K562 (cell line): ENCODE data around the gene PTP4A2. TPM values are rescaled to one million over a fixed set of nuclear protein-coding genes. Genes with fewer than 3 reads are reported as not detected.
A peak's percentile ranks its signal among the peaks of the same experiment; 100 is the strongest.

ENCODE experiments used
- ARID1B ChIP-seq: fragments of 450-650 bp; IDR thresholded peaks from 2 replicates; pipeline ENCODE4 v1.6.1; 2016; ENCODE audit warnings: antibody characterized with exemption, mild to moderate bottlenecking, inconsistent platforms
- EHMT2 ChIP-seq: fragments of 450-650 bp; IDR thresholded peaks from 2 replicates; pipeline ENCODE4 v1.6.1; 2018; ENCODE audit warnings: antibody characterized with exemption
- ESRRA ChIP-seq: fragments of 450-650 bp; IDR thresholded peaks from 2 replicates; pipeline ENCODE4 v1.6.1; 2014; ENCODE audit warnings: low read depth, mild to moderate bottlenecking, moderate library complexity, borderline replicate concordance
- FOXK2 ChIP-seq, 2 experiments: fragments of 450-650 bp; IDR thresholded peaks in 1 of 2; conservative IDR thresholded peaks in 1 of 2; 2 replicates each; pipeline ENCODE4 v1.6.1; 2016; ENCODE audit warnings: low read depth in 2 of 2, mild to moderate bottlenecking in 1 of 2
- KHSRP ChIP-seq: fragments of 450-650 bp; IDR thresholded peaks from 2 replicates; pipeline ENCODE4 v1.6.1; 2017
- MED1 ChIP-seq: sonication (generic); formaldehyde crosslinking; IDR thresholded peaks from 2 replicates; pipeline ENCODE4 v1.8.1; 2023; ENCODE audit warnings: missing genetic modification reagents, borderline replicate concordance
- NFRKB ChIP-seq: fragments of 450-650 bp; IDR thresholded peaks from 2 replicates; pipeline ENCODE4 v1.6.1; 2016; ENCODE audit warnings: low read depth
- POLR2A ChIP-seq: fragments of 450-650 bp; conservative IDR thresholded peaks from 2 replicates; pipeline ENCODE4 v1.6.1; 2016
- RAD21 ChIP-seq, 2 experiments: fragments of 250-450 bp in 1 of 2; fragments of 450-650 bp in 1 of 2; sonication (Bioruptor Pico) in 1 of 2; formaldehyde crosslinking in 1 of 2; IDR thresholded peaks in 1 of 2; conservative IDR thresholded peaks in 1 of 2; 2 replicates each; pipeline versions ENCODE4 v1.4.0 to v1.8.0; 2020 to 2022; ENCODE audit warnings: mild to moderate bottlenecking in 2 of 2, moderate library complexity in 1 of 2
- ZNF445 ChIP-seq: fragments of 250-450 bp; sonication (Bioruptor Pico); IDR thresholded peaks from 2 replicates; pipeline ENCODE4 v1.4.0; 2020; ENCODE audit warnings: low read depth, mild to moderate bottlenecking, moderate library complexity
- polyA plus RNA-seq, 8 experiments: library from polyadenylated mRNA; depleted of rRNA in 4 of 8; stranded (reverse) in 5 of 8; unstranded in 3 of 8; fragments of >200 nt; fragmentation: Nextera tagmentation in 2 of 8; fragmentation: Illumina TruSeq in 1 of 8; extraction: Ambion mirVana in 2 of 8; extraction: Trizol in 1 of 8; gene quantifications; 2 replicates each; pipeline versions ENCODE4 v1.2.1 to v1.2.3, GENCODE V29; 2011 to 2014; ENCODE audit warnings: inconsistent platforms in 1 of 8, missing spikeins in 1 of 8
- total RNA-seq, 7 experiments: library from RNA; depleted of rRNA in 6 of 7; stranded (reverse); fragments of >200 nt in 6 of 7; fragmentation: Illumina TruSeq in 2 of 7; extraction: Trizol in 2 of 7; gene quantifications; 2 replicates each; pipeline versions ENCODE4 v1.2.1 to v1.2.3, GENCODE V29; 2011 to 2021; ENCODE audit warnings: low replicate concordance in 1 of 7
- TF ChIP-seq, protein P1 (sequence below): fragments of 450-650 bp; formaldehyde crosslinking; IDR thresholded peaks from 2 replicates; pipeline ENCODE4 v1.4.0; 2020; ENCODE audit warnings: mild to moderate bottlenecking, moderate library complexity
- TF ChIP-seq, protein P2 (sequence below): sonication (generic); formaldehyde crosslinking; IDR thresholded peaks from 2 replicates; pipeline ENCODE4 v1.8.0; 2022; ENCODE audit warnings: missing genetic modification reagents, mild to moderate bottlenecking, borderline replicate concordance
- TF ChIP-seq, protein P3 (sequence below): fragments of 450-650 bp; IDR thresholded peaks from 2 replicates; pipeline ENCODE4 v1.6.1; 2016; ENCODE audit warnings: low read depth

PTP4A2 gene
- total and polyA plus RNA-seq, 9 of the 15 experiments (the other 6 are each of a cell fraction or from before 2014, with no cell fraction given): 197 to 870 (median 480) TPM

DNA sequence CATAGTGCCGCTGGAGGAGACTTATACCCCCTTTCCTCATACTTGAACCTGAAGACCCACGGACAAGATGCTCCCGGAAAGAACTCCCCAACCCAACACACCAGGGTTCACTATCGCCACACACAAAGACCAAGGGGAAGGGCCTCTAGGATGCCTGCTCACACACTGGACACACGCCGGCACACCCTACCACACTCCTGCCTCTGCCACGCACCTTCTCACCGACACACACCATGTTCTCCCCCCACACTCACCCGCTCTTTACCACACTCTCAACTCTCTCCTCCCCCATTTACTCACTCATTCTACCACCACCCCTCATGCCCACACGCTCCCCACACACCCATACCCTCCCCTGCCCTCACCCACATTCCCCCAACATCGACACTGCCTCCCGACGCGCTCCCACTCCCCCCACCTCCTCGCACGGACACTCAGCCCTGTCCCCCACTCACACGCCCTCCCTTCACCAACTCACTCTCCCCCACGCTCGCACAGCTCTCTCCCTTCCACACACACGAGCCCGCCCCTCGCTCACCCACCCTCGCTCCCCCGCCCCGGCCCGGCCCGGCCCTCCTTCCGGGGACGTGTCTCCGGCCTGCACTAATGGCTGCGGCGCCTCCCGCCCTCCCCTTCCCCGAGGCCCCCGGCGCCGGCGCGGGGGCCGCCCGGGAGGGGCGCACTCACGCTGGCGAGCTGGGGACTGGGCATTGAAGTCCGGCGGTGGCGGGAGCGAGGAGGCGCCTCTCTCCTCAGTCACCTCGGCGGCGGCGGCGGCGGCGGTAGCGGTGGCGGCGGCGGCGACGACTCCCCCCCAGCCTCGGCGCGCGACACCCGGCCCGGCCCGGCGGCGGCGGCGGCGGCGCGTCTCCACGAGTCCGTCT is 626 bp downstream of the PTP4A2 start (continued):
- TF ChIP-seq, protein P1, sequence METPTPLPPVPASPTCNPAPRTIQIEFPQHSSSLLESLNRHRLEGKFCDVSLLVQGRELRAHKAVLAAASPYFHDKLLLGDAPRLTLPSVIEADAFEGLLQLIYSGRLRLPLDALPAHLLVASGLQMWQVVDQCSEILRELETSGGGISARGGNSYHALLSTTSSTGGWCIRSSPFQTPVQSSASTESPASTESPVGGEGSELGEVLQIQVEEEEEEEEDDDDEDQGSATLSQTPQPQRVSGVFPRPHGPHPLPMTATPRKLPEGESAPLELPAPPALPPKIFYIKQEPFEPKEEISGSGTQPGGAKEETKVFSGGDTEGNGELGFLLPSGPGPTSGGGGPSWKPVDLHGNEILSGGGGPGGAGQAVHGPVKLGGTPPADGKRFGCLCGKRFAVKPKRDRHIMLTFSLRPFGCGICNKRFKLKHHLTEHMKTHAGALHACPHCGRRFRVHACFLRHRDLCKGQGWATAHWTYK (CRISPR knock-in tag): peak; percentile 76
- peak; percentile 78 for TF ChIP-seq POLR2A
- TF ChIP-seq RAD21 (CRISPR knock-in tag; conservative IDR thresholded peaks at IDR 0.05 in 1 of 2, IDR thresholded peaks at IDR 0.05 in 1 of 2): peak in 1 of 2 experiments; percentile 18; a peak in 1 of 4 replicates
- peak; percentile 81; the same call in 1 of the 2 replicates for TF ChIP-seq NFRKB
- TF ChIP-seq FOXK2 (conservative IDR thresholded peaks at IDR 0.05 in 1 of 2, IDR thresholded peaks at IDR 0.05 in 1 of 2; ENCODE audit: low read depth in 2 of 2): peak; percentile 60 to 71
- 0 out of 2 replicates have a peak, but pooled peaks have one; percentile 20 for TF ChIP-seq KHSRP
- peak; percentile 66; the same call in 1 of the 2 replicates for TF ChIP-seq ARID1B
- TF ChIP-seq EHMT2: peak; percentile 73
- no peak for TF ChIP-seq ZNF445 (CRISPR knock-in tag)
- TF ChIP-seq MED1 (CRISPR knock-in tag): no peak
- no peak for TF ChIP-seq ESRRA
- TF ChIP-seq, protein P2, sequence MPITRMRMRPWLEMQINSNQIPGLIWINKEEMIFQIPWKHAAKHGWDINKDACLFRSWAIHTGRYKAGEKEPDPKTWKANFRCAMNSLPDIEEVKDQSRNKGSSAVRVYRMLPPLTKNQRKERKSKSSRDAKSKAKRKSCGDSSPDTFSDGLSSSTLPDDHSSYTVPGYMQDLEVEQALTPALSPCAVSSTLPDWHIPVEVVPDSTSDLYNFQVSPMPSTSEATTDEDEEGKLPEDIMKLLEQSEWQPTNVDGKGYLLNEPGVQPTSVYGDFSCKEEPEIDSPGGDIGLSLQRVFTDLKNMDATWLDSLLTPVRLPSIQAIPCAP (CRISPR knock-in tag): no peak
- TF ChIP-seq, protein P3, sequence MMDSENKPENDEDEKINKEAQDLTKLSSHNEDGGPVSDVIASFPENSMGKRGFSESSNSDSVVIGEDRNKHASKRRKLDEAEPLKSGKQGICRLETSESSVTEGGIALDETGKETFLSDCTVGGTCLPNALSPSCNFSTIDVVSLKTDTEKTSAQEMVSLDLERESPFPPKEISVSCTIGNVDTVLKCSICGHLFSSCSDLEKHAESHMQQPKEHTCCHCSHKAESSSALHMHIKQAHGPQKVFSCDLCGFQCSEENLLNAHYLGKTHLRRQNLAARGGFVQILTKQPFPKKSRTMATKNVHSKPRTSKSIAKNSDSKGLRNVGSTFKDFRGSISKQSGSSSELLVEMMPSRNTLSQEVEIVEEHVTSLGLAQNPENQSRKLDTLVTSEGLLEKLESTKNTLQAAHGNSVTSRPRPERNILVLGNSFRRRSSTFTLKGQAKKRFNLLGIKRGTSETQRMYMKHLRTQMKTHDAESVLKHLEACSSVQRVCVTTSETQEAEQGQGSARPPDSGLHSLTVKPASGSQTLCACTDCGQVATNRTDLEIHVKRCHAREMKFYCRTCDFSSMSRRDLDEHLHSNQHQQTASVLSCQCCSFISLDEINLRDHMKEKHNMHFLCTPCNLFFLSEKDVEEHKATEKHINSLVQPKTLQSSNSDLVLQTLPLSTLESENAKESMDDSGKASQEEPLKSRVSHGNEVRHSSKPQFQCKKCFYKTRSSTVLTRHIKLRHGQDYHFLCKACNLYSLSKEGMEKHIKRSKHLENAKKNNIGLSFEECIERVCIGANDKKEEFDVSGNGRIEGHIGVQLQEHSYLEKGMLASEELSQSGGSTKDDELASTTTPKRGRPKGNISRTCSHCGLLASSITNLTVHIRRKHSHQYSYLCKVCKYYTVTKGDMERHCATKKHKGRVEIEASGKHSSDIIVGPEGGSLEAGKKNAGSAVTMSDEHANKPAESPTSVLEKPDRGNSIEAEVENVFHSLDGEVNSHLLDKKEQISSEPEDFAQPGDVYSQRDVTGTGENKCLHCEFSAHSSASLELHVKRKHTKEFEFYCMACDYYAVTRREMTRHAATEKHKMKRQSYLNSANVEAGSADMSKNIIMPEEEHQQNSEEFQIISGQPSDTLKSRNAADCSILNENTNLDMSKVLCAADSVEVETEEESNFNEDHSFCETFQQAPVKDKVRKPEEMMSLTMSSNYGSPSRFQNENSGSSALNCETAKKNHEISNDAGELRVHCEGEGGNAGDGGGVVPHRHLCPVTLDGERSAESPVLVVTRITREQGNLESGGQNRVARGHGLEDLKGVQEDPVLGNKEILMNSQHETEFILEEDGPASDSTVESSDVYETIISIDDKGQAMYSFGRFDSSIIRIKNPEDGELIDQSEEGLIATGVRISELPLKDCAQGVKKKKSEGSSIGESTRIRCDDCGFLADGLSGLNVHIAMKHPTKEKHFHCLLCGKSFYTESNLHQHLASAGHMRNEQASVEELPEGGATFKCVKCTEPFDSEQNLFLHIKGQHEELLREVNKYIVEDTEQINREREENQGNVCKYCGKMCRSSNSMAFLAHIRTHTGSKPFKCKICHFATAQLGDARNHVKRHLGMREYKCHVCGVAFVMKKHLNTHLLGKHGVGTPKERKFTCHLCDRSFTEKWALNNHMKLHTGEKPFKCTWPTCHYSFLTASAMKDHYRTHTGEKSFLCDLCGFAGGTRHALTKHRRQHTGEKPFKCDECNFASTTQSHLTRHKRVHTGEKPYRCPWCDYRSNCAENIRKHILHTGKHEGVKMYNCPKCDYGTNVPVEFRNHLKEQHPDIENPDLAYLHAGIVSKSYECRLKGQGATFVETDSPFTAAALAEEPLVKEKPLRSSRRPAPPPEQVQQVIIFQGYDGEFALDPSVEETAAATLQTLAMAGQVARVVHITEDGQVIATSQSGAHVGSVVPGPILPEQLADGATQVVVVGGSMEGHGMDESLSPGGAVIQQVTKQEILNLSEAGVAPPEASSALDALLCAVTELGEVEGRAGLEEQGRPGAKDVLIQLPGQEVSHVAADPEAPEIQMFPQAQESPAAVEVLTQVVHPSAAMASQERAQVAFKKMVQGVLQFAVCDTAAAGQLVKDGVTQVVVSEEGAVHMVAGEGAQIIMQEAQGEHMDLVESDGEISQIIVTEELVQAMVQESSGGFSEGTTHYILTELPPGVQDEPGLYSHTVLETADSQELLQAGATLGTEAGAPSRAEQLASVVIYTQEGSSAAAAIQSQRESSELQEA: peak; percentile 53; the same call in 1 of the 2 replicates
